T-helper 2 cell treated with Interferon-gamma antibody and Interleukin-4, amounts not matched to agents 5 μg/mL and 100 μg/mL, for 36 hours (primary cell): ENCODE data around the gene XKR7.

ENCODE experiments used
- DNase-seq: peaks from one replicate; pipeline ENCODE4 v3.0.0; 2021; ENCODE audit warnings: low spot score
- H3K27ac Mint-ChIP-seq: one replicate; pipeline ENCODE4 v1.8.0; 2021; ENCODE audit warnings: mild to moderate bottlenecking, mixed read lengths
- H3K27me3 Mint-ChIP-seq: one replicate; pipeline ENCODE4 v1.8.0; 2021; ENCODE audit warnings: low read depth, mixed read lengths
- H3K36me3 Mint-ChIP-seq: one replicate; pipeline ENCODE4 v1.8.0; 2021; ENCODE audit warnings: low read depth, mixed read lengths
- H3K4me1 Mint-ChIP-seq: one replicate; pipeline ENCODE4 v1.8.0; 2021; ENCODE audit warnings: low read depth, mixed read lengths
- H3K4me3 Mint-ChIP-seq: one replicate; pipeline ENCODE4 v1.8.0; 2022; ENCODE audit warnings: mild to moderate bottlenecking, moderate library complexity, mixed read lengths
- H3K9me3 Mint-ChIP-seq: one replicate; pipeline ENCODE4 v1.8.0; 2021; ENCODE audit warnings: mixed read lengths

XKR7 gene

GRCh38 chr20:31979713-31980426 is 11.9 kb downstream of the XKR7 start:
- H3K36me3 Mint-ChIP-seq, result no peaks in the 10 kb centered on the region
- no peaks in the 10 kb centered on the region for H3K9me3 Mint-ChIP-seq
- H3K4me1 Mint-ChIP-seq, result no peaks in the 10 kb centered on the region
- no peak for DNase-seq
- no peak overlapping the region for H3K27ac Mint-ChIP-seq
- H3K27me3 Mint-ChIP-seq, result peaks cover 4% of the 10 kb centered on the region
- H3K4me3 Mint-ChIP-seq, result no peak overlapping the region

DNA sequence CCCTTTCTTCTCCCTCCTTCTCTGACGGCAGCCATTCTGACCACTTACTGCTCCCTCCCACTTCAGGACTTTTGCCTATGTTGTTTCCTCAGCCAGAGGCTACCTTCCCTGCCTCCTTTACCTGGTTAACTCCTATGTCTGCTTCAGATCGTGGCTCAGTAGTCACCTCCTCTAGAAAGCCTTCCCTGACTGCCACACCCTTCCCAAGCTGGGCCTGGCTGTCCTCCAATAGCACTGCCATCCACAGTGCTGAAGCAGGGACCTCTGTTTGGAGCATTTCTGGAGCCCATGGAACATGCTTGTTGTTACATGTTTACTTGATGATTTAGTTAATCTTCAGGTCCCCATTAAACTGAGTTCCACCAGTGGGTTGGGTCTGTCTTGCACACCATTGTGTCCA is 13.8 kb downstream of the XKR7 start:
- DNase-seq, result no peak
- H3K27me3 Mint-ChIP-seq, result no peaks in the 10 kb centered on the region
- no peak overlapping the region for H3K4me3 Mint-ChIP-seq
- no peaks in the 10 kb centered on the region for H3K4me1 Mint-ChIP-seq
- H3K36me3 Mint-ChIP-seq, result no peaks in the 10 kb centered on the region
- H3K27ac Mint-ChIP-seq, result no peak overlapping the region
- no peaks in the 10 kb centered on the region for H3K9me3 Mint-ChIP-seq

- Mint-ChIP-seq H3K27me3 (no peaks in the 10 kb centered on the region), H3K4me3 (no peak overlapping the region), H3K4me1 (no peaks in the 10 kb centered on the region), H3K27ac (no peak overlapping the region), H3K9me3 (no peaks in the 10 kb centered on the region), H3K36me3 (no peaks in the 10 kb centered on the region)
- DNase-seq, result no peak
These were observed 17.1 kb downstream of the XKR7 start for GRCh38 chr20:31984981-31985471.

DNA sequence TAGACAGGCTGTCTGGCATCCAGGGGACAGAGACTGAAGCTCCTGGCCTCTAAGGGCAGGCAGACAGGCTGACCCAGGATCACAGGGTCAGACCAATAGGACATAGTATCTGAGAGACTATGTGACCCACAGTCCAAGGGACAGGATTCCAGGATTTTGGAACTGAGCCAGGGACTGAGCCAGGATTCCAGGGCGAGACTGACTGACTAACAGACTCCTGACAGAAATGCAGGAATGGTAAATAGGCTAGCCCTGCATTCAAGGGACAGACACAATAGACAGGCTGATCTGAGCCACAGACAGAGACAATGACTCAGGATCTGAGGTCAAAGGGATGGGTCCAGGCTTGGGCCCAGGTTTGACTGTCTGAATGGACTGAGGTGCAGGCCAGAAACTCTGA is 19.8 kb downstream of the XKR7 start:
- H3K4me1 Mint-ChIP-seq, result no peaks in the 10 kb centered on the region
- H3K27ac Mint-ChIP-seq, result no peak overlapping the region
- H3K9me3 Mint-ChIP-seq, result no peaks in the 10 kb centered on the region
- no peak overlapping the region for H3K4me3 Mint-ChIP-seq
- H3K27me3 Mint-ChIP-seq, result peaks cover 4% of the 10 kb centered on the region
- DNase-seq, result no peak
- H3K36me3 Mint-ChIP-seq, result no peaks in the 10 kb centered on the region

GRCh38 chr20:31988430-31989015 is 20.6 kb downstream of the XKR7 start:
- Mint-ChIP-seq H3K9me3 (no peaks in the 10 kb centered on the region), H3K27ac (no peak overlapping the region), H3K4me1 (no peaks in the 10 kb centered on the region), H3K36me3 (no peaks in the 10 kb centered on the region), H3K27me3 (peaks cover 12% of the 10 kb centered on the region), H3K4me3 (no peak overlapping the region)
- no peak for DNase-seq

DNA sequence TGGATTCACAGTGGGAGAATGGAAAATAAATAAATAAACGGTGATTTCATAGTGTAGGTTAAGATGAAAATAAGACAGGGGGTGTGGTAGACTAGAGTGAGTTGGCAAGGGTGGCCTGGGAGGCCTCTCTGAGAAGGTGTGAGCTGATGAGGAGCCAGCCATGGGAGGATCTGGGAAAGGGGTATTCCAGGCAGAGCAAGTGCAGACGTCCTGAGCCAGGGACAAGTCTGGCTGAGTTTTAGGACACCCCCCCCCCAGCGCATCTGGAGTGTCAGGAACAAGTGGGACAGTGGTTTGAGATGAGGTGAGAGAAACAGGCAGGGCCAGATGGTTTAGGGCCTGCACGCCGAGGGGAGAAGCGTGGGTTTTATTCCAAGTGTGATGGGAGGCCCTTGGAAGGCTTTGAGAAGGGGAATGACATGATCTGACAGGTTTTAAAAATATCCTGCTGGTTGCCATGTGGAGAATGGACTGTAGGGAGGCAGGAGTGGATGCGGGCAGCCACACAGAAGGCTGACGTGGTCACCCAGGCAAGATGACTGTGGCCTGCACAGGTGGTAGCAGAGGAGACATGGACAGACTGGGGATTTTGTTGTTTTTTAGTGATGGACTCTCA is 21.2 kb downstream of the XKR7 start:
- no peak overlapping the region for H3K27ac Mint-ChIP-seq
- H3K4me1 Mint-ChIP-seq, result no peaks in the 10 kb centered on the region
- no peak for DNase-seq
- H3K9me3 Mint-ChIP-seq, result no peaks in the 10 kb centered on the region
- no peak overlapping the region for H3K4me3 Mint-ChIP-seq
- no peaks in the 10 kb centered on the region for H3K36me3 Mint-ChIP-seq
- H3K27me3 Mint-ChIP-seq, result peaks cover 17% of the 10 kb centered on the region

- peaks cover 28% of the 10 kb centered on the region for H3K27me3 Mint-ChIP-seq
- no peak for DNase-seq
- no peak overlapping the region for H3K27ac Mint-ChIP-seq
- no peaks in the 10 kb centered on the region for H3K36me3 Mint-ChIP-seq
- H3K4me1 Mint-ChIP-seq, result no peaks in the 10 kb centered on the region
- no peaks in the 10 kb centered on the region for H3K9me3 Mint-ChIP-seq
- H3K4me3 Mint-ChIP-seq, result no peak overlapping the region
These were observed 22.8 kb downstream of the XKR7 start for GRCh38 chr20:31990641-31991338.

- no peaks in the 10 kb centered on the region for H3K4me1 Mint-ChIP-seq
- no peak for DNase-seq
- H3K9me3 Mint-ChIP-seq, result no peaks in the 10 kb centered on the region
- no peak overlapping the region for H3K4me3 Mint-ChIP-seq
- H3K27ac Mint-ChIP-seq, result no peak overlapping the region
- H3K27me3 Mint-ChIP-seq, result peaks cover 31% of the 10 kb centered on the region
- H3K36me3 Mint-ChIP-seq, result no peaks in the 10 kb centered on the region
These were observed 23.4 kb downstream of the XKR7 start for GRCh38 chr20:31991339-31991705.

- Mint-ChIP-seq H3K27ac (no peak overlapping the region), H3K9me3 (no peaks in the 10 kb centered on the region), H3K4me3 (no peak overlapping the region), H3K27me3 (peaks cover 36% of the 10 kb centered on the region), H3K4me1 (no peaks in the 10 kb centered on the region), H3K36me3 (no peaks in the 10 kb centered on the region)
- no peak for DNase-seq
These were observed 24.1 kb downstream of the XKR7 start for GRCh38 chr20:31992086-31992485.

DNA sequence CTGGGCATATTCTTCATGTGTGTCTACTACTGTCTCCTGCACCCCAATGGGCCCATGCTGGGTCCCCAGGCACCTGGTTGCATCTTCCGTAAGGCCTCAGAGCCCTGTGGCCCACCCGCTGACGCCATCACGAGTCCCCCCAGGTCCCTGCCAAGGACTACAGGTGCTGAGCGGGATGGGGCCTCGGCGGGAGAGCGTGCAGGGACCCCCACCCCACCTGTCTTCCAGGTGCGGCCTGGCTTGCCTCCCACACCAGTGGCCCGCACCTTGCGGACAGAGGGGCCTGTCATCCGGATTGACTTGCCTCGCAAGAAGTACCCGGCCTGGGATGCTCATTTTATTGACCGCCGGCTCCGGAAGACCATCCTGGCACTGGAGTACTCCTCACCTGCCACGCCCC is 29.0 kb downstream of the XKR7 start:
- no peaks in the 10 kb centered on the region for H3K4me1 Mint-ChIP-seq
- H3K27me3 Mint-ChIP-seq, result peaks cover 36% of the 10 kb centered on the region
- H3K27ac Mint-ChIP-seq, result no peak overlapping the region
- no peaks in the 10 kb centered on the region for H3K36me3 Mint-ChIP-seq
- DNase-seq, result no peak
- no peaks in the 10 kb centered on the region for H3K9me3 Mint-ChIP-seq
- no peak overlapping the region for H3K4me3 Mint-ChIP-seq

DNA sequence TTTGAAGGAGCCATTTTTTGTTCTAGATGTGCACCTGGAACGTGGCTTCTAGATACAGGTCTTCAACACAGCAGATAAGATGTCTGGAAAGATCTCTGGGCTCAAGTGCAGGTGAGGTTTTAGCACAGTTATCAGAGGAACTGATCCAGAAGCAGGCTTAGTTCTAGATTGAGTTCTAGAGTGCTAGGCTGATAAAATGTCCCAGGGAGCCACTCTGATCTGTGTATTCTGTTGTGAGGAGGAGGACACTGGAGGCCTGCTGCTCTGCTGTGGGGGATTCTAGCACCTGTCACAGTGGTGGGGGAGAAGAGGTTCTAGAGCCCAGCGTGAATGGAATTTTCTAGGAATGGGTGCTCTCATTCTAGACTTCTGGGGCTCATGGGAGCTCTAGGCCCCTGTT is 30.3 kb downstream of the XKR7 start:
- Mint-ChIP-seq H3K36me3 (no peaks in the 10 kb centered on the region), H3K4me1 (no peaks in the 10 kb centered on the region), H3K4me3 (no peak overlapping the region), H3K9me3 (no peaks in the 10 kb centered on the region), H3K27ac (no peak overlapping the region), H3K27me3 (peaks cover 27% of the 10 kb centered on the region)
- DNase-seq, result no peak

GRCh38 chr20:32003325-32003724 is 35.4 kb downstream of the XKR7 start:
- H3K9me3 Mint-ChIP-seq, result no peaks in the 10 kb centered on the region
- H3K27me3 Mint-ChIP-seq, result no peaks in the 10 kb centered on the region
- peaks cover 2% of the 10 kb centered on the region for H3K4me1 Mint-ChIP-seq
- no peaks in the 10 kb centered on the region for H3K36me3 Mint-ChIP-seq
- DNase-seq, result no peak
- H3K27ac Mint-ChIP-seq, result no peak overlapping the region
- no peak overlapping the region for H3K4me3 Mint-ChIP-seq

GRCh38 chr20:32004963-32005362 is 37.0 kb downstream of the XKR7 start:
- Mint-ChIP-seq H3K9me3 (no peaks in the 10 kb centered on the region), H3K4me1 (peaks cover 3% of the 10 kb centered on the region)
- no peak for DNase-seq

DNA sequence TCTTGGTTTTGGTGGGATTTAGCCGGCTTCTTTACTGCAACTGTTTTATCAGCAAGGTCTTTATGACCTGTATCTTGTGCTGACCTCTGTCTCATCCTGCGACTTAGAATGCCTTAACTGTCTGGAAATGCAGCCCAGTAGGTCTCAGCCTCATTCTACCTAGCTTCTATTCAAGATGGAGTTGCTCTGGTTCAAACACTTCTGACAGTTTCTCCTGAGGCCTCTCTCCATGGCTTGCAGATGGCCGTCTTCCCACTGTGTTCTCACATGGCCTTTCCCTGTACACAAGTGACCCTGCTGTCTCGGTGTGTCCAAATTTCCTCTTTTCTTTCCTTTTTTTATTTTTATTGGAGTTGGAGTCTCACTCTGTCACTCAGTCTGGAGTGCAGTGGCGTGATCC is 38.1 kb downstream of the XKR7 start:
- DNase-seq, result no peak
- Mint-ChIP-seq H3K9me3 (no peaks in the 10 kb centered on the region), H3K27me3 (no peaks in the 10 kb centered on the region), H3K36me3 (no peaks in the 10 kb centered on the region), H3K4me1 (peaks cover 3% of the 10 kb centered on the region), H3K27ac (no peak overlapping the region), H3K4me3 (no peak overlapping the region)

More at GRCh38 chr20:32004963-32005362, 37.0 kb downstream of the XKR7 start:
- Mint-ChIP-seq H3K36me3 (no peaks in the 10 kb centered on the region), H3K27ac (no peak overlapping the region), H3K27me3 (no peaks in the 10 kb centered on the region), H3K4me3 (no peak overlapping the region)
